Mucosa of descending colon (tissue), 3 donors: ENCODE measurements around the gene ASPG. TPM values are rescaled to one million over a fixed set of nuclear protein-coding genes. Genes with fewer than 3 reads are reported as not detected.

Experiments
- ATAC-seq: fragments of 200-7000 bp; cut with Tn5 transposase; one replicate; pipeline ENCODE4 v1.9.1; 2020; ENCODE audit warnings: mild to moderate bottlenecking, moderate library complexity
- DNase-seq, 3 donors: peaks; one replicate each; pipeline ENCODE4 v3.0.0-alpha.2; 2020
- H3K36me3 ChIP-seq: fragments of 200-600 bp; one replicate; pipeline ENCODE4 v1.8.0; 2021; ENCODE audit warnings: low read depth, mild to moderate bottlenecking
- H3K4me1 ChIP-seq: fragments of 200-600 bp; one replicate; pipeline ENCODE4 v1.8.0; 2021; ENCODE audit warnings: low read depth, mild to moderate bottlenecking
- H3K4me3 ChIP-seq: fragments of 200-600 bp; one replicate; pipeline ENCODE4 v1.8.0; 2021; ENCODE audit warnings: mild to moderate bottlenecking
- H3K9me3 ChIP-seq: fragments of 200-600 bp; one replicate; pipeline ENCODE4 v1.8.0; 2021; ENCODE audit warnings: mild to moderate bottlenecking
- CTCF ChIP-seq: fragments of 200-600 bp; IDR thresholded peaks from one replicate; pipeline ENCODE4 v1.8.0; 2022; ENCODE audit warnings: antibody characterized with exemption, mild to moderate bottlenecking
- intact Hi-C, 2 donors: fragments of 100-400 bp; cut with DNase I in 1 of 2; cut with micrococcal nuclease in 1 of 2; formaldehyde crosslinking; loops; one replicate each; pipeline versions ENCODE4 v1.11.0 to v1.11.1; 2022; cut with DNase I, micrococcal nuclease
- total RNA-seq, 3 donors: library from RNA; stranded (reverse); fragmentation: NEBNext Ultra II Directional in 2 of 3; extraction: Animal tissue kit (Norgen Biotek cat#: 25700) in 2 of 3; gene quantifications; one replicate each; pipeline versions ENCODE4 v1.2.1 to v1.2.4, GENCODE V29; 2021 to 2023
- donor health status: DM: no; HTN: no; CAD: no; lungs with moderate emphysema.
- donor health status: DM: no; HTN: no; CAD: no.
- donor health status: DM: no; HTN: yes; CAD: no.

ASPG gene
- total RNA-seq, 3 donors from 2014 or later = 2.1 to 15.0 (median 14.2) TPM

- peak; percentile 73 to 89 (median 89) for DNase-seq
- Histone ChIP-seq H3K9me3 (no peaks in the 10 kb centered on the region), H3K4me1 (peaks cover 11% of the 10 kb centered on the region), H3K36me3 (no peaks in the 10 kb centered on the region), H3K4me3 (no peak overlapping the region)
- intact Hi-C loops = no loop called here
- TF ChIP-seq CTCF = peak; percentile 85
- peak; percentile 83 for ATAC-seq
Observed at GRCh38 chr14:104094709-104095425, 9.4 kb downstream of the ASPG start.

- Histone ChIP-seq H3K36me3 (no peaks in the 10 kb centered on the region), H3K4me1 (peaks cover 17% of the 10 kb centered on the region), H3K9me3 (no peaks in the 10 kb centered on the region), H3K4me3 (no peak overlapping the region)
- ATAC-seq (no peak), DNase-seq (peak in 2 of 3 donors; percentile 27 to 43)
- TF ChIP-seq CTCF = no peak
- intact Hi-C loops = no loop called here
Observed at GRCh38 chr14:104095426-104096310, 10.2 kb downstream of the ASPG start.

GRCh38 chr14:104096318-104096717, 10.8 kb downstream of the ASPG start:
- Histone ChIP-seq H3K9me3 (no peaks in the 10 kb centered on the region), H3K4me3 (no peak overlapping the region), H3K36me3 (no peaks in the 10 kb centered on the region), H3K4me1 (peaks cover 24% of the 10 kb centered on the region)
- TF ChIP-seq CTCF = no peak
- intact Hi-C loops = no loop called here
- ATAC-seq = no peak
- DNase-seq = peak in 1 of 3 donors; percentile 31

- peaks cover 28% of the 10 kb centered on the region for H3K4me1 ChIP-seq
- H3K36me3 ChIP-seq = no peaks in the 10 kb centered on the region
- H3K4me3 ChIP-seq = no peak overlapping the region
- peak in 2 of 3 donors; percentile 40 to 41 for DNase-seq
- TF ChIP-seq CTCF = no peak
- no peak for ATAC-seq
- intact Hi-C loops = no loop called here
- no peaks in the 10 kb centered on the region for H3K9me3 ChIP-seq
Observed at GRCh38 chr14:104096751-104097700, 11.5 kb downstream of the ASPG start.
